ENCODE results near the gene FCGR2B. TPM values are rescaled to one million over a fixed set of nuclear protein-coding genes. Genes with fewer than 3 reads are reported as not detected.

The FCGR2B gene
- total RNA-seq, 1 donor from 2014 or later: not detected

DNA sequence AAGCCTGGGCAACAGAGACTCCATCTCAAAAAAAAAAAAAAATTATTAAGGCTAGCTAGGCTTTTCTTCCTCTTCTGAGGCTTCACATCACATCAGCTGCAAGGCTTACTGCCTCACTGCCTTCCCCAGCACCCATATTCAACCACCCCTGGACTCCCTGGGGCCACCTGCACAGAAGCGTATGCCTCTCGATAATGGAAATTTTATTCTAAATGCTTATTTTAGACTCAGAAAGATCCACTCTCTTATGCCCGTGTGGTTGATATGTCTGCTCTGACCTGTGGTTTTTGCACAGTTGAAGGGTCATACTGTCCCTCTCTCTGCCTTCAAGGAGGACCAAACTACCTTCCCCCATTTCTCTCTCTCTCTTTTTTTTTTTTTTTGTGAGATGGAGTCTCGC, 42.6 kb downstream of the FCGR2B start:
- intact Hi-C loops (cut with micrococcal nuclease): no loop called here

DNA sequence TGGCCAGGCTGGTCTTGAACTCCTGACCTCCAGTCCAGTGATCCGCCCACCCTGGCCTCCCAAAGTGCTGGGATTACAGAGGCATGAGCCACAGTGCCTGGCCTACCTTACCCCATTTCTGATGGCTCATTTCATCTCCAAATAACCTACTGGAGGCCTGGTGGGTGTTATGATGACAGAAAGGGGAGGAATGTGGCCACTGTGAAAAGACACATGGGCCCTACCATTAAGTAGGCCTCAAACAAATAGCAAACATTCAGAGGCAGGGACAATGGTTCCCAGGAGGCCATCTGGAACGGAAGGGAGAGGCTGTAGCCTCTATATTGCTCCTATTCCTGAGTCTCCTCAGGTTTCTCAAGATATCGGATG, 43.2 kb downstream of the FCGR2B start:
- intact Hi-C loops (cut with micrococcal nuclease): no loop called here

DNA sequence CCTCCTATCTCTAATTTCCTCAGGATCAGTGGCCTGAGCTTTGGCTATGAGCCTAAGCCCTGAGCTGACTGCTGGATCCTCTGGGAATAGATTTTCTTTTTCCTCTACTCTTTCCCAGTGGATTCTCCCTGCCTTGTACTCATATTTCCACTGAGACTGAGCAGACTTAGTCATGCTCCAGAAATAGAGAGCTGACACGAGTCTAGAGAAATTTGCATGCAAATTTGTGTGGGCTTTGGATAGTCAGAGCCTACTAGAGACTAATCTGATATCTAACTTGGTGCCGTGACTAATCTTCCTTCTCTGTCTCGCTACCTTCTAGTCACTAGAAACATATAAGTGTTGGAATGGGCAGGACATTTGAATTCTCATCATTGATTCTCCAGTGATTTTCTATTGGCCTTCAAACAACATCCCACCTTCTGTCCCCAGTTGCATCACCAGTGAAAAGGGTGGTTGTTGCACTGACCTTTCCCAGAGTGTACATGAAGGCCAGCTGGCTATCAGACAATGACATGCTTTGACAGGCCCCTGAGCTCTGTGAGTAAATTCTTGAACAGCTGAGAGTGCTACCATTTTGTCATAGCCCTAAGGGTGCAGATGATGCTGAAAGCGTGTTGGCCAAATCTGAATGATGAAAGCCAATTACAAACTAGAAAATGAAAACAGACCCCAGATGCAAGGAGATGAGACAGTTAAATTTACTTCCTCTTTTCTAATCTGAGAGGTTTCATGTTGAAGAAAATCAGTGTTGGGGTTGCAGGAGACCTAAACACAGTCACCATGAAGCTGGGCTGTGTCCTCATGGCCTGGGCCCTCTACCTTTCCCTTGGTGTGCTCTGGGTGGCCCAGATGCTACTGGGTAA, 43.8 kb downstream of the FCGR2B start, which contains the start of gene FCRLA:
Gene FCRLA (plus strand): TSS at position 748 of the 866 bp plus-strand sequence. CDS start 36 bp downstream, at position 784.
- intact Hi-C loops (cut with micrococcal nuclease): no loop called here

DNA sequence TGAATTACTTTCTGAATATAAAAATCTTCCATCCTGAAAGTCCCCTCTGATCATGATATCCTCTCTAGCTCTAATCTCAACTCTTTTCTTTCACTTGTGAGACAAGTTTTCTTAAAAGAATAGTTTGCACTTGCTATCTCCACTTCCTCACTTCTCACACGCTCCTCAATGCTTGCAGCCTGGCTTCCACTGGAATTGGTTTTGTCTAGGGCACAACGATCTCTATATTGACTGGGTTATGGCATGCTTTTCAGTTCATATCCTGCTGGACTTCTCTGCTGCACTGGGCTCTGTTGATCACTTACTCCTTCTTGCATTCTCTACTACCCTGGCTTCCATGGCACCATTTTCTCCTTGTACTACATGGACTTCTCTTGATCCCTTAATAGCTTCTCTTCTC, 44.6 kb downstream of the FCGR2B start:
- intact Hi-C loops (cut with micrococcal nuclease): no loop called here

DNA sequence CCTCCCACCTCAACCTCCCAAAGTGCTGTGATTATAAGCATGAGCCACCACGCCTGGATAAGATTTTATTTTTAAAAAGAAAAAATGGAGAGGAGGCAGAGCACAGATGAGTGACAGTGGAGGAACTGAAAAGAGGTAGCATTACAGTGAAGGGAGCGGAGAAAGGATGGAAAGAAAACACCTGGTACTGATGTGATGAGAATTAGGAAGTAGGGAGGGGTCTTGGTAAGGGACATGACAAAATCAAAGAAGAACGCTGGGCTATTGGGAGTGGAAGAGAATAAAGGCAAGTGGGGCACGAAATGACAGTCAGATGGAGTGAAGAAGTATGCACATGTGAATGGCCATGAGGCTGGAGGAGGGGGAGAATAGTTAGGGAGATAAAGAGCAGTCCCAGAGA, 46.4 kb downstream of the FCGR2B start:
- intact Hi-C loops (cut with micrococcal nuclease): no loop called here

DNA sequence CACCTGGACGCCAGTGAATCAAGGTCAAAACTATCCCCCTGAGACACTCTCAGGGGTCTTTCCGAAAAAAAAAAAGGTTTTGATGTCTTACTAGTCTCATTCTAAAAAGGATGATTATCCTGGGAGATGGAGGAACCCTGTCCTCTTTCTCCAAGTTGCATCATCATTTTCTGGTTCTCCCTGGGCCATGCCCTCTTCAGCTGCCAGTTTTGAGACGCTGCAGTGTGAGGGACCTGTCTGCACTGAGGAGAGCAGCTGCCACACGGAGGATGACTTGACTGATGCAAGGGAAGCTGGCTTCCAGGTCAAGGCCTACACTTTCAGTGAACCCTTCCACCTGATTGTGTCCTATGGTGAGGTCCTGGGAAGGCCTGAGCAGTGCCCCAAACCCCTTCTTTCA, 47.6 kb downstream of the FCGR2B start:
- intact Hi-C loops (cut with micrococcal nuclease): no loop called here

DNA sequence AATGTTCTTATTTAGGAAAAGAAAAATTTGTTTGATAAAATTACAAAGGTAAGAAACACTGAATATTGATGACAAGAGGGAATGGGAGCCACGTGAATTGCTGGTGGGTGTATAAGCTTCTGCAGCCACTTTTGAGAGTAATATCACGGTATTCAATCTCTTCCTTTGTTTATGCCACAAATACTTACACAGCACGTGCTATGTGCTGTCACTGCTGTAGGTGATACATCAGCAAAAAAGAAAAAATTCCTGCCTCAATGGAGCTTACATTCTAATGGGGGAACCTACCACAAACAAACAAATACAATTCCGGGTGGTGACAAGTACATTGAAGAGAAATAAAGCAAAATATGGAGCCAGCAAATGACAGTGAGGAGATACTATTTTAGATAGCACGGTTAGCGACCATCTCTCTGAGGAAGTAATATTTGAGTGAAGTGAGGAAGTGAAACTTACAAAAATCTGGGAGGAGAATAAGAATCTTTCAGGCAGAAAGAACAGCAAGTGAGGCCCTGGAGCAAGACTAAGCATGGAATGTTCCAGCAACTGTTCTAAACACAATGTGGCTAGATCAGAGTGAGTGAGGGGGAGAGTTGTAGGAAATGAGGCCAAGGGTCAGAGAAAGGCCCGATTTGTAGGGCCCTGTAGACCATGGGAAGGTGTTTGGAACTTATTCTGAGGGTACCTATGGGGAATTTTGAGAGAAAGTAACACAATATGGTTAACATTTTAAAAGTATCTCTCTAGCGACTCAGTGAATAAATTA, 55.8 kb downstream of the FCGR2B start:
- intact Hi-C loops (cut with micrococcal nuclease): no loop called here

DNA sequence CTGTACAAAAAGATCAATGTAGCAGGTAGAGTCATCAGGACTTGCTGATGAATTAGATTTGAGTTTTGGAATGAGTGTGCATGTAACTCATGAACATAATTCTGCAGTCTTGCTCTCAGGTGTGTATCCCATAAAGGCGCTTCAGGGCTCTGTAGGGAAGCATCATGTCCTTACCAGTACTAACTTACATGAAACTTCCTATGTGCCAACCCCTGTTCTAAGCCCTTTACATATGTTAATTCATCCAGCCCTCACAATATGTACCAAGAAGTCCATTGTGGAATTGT, 56.3 kb downstream of the FCGR2B start:
- intact Hi-C loops (cut with micrococcal nuclease): no loop called here

DNA sequence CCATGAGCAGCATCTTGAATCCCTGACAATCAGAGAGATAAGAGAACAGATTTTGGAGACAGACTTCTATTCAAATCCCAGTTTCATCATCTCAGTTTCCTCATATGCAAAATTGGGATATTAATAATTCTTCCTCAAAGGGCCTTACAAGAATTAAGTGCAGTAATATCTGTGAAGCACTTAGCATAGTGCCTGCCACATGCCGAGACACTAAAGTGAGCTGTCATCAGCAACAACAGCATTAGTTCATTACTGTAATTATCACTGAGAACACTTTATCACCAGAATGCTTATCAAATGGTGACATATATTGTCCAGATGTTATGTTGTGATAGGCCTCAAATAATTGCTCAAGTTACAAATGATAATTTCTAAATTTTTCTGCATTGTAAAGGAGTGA, 57.5 kb downstream of the FCGR2B start:
- intact Hi-C loops (cut with micrococcal nuclease): no loop called here

DNA sequence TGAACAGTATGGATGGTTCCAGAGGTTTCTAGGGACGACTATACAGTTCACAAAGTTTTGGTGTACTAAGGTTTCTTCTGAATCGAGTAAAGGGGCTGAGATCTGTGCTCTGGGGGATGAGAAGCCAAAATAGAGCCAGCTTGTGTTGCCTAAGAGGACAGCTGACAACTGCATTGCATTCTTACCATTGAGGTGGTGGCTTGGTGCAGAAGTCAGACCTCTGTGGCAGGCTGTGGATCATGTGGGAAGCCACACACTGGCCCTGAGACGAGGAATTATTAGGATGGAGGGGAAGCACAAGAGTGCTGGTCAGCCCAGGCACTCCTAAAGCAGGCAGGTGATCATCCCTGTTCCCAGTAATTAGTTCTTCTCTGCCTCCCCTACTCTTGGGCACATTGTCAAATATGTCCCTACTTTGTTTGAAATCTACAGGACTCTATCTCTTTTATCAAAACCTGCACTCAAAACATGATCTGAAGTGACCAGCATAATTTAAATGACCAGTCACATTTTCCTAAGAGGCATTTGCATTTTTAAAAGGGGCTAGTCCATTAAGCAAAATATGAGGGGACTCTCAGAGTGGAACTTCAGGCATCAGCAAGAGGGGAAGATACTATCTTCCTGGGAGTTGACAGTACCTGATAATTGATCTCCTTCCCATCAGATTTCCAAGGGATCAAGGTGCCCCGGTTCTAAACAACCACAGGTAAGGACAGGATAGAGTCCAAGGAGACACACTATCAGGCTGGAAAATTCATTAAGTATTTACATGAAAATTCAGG, 58.2 kb downstream of the FCGR2B start, which contains the start of gene FCRLB:
Gene FCRLB (plus strand): TSS at position 589 of the 782 bp plus-strand sequence. CDS start 1,129 bp downstream, outside the sequence.
- intact Hi-C loops (cut with micrococcal nuclease): no loop called here

DNA sequence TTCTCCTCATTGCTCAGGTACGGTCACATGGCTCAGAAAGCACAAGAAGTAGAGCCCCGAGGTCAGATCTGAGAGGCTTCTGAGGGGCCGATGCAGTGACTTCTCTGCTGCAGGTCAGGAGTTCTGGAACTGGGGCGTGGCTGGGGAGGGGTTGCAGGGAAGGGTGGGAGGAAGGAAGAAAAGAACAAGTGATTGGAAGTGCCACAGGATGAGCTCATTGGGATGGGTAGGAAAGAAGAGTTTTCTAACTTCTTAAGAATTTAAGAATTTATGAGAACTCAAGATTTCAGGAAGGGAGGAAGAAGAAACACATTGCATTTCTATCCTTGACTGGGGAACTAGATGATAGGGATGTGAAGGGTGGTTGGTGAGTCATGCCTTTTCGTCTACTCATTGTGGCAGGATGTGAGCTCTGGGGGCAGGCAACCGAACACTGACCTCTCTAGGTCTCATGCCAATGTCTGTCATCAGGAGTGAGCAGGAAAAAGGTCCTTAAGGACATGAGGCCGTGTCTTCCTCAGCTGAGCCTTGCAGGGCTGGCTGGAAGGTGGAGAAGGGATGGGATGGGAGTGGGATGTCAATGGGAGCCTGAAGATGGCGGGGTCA, 58.9 kb downstream of the FCGR2B start:
- intact Hi-C loops (cut with micrococcal nuclease): no loop called here

DNA sequence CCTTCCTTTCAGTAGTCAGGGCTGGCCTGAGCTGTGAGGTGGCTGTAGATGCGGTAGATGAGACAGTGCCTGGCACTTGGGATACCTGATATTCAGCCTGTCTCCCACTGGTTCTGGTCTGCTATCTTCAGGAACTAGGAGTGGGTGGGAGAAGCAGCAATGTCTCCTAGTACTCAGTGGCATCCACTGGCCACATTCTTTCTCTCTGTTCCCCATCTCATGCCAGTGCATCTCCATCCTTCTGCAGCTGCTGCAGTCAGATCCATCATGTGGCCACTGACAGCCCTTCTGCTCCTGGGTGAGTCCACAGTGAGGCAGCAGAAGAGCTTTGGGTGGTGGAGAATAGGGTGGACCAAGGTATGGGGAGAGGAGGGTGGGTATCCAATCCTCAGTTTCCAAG, 59.5 kb downstream of the FCGR2B start:
- intact Hi-C loops (cut with micrococcal nuclease): no loop called here

DNA sequence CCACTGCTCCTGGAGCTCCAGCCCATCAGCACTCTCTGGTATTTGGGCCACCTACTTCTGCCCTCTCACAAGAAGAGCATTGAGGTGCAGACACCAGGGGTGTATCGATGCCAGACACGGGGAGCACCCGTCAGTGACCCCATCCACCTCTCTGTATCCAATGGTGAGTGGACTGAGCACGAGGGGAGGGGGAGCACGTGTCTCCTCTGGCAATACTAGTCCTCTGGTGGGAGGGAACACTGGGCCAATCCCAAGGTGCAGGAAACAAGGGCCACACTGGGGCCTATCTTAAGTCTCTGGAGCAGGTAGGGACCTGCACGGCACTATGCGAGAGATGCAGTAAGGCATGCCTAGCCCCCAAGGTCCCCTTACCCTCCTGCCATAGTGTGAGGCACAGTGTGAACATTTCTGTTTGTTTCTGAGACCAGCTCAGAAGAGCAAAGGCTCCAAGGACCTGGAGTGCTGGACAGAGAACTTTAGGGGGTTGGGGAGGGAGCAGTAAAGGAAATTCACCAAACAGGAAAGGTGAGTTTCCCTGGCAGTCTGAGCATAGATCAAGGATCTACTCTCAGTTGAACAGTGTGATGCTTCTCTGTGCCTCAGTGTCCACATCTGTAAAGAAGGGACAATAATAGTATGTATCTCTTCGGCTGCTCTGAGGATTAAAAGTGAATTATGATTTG, 60.7 kb downstream of the FCGR2B start:
- intact Hi-C loops (cut with micrococcal nuclease): no loop called here

DNA sequence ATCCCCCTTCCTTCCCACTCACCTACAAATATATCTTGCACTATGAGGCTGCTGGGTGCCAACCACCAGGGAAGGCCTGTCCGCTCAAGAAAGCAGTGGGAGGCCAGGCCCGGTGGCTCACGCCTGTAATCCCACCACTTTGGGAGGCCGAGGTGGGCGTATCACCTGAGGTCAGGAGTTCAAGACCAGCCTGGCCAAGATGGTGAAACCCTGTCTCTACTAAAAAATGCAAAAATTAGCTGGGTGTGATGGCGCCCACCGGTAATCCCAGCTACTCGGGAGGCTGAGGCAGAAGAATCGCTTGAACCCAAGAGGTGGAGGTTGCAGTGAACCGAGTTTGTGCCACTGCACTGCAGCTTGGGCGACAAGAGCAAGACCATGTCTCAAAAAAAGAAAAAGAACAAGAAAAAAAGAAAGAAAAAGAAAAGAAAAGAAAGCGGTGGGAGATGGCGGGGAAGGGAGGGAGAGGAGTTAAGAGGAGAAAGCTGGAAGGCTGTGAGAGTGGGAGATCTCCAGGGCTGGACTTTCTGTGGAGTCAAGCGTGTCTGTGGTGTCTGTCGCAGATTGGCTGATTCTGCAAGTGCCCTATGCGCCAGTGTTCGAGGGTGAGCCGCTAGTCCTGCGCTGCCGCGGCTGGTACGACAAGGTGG, 62.4 kb downstream of the FCGR2B start:
- intact Hi-C loops (cut with micrococcal nuclease): loop anchor here (5.0 kb wide), 1 partner anchor 593 kb away; the partner anchor contains the start of gene DEDD

DNA sequence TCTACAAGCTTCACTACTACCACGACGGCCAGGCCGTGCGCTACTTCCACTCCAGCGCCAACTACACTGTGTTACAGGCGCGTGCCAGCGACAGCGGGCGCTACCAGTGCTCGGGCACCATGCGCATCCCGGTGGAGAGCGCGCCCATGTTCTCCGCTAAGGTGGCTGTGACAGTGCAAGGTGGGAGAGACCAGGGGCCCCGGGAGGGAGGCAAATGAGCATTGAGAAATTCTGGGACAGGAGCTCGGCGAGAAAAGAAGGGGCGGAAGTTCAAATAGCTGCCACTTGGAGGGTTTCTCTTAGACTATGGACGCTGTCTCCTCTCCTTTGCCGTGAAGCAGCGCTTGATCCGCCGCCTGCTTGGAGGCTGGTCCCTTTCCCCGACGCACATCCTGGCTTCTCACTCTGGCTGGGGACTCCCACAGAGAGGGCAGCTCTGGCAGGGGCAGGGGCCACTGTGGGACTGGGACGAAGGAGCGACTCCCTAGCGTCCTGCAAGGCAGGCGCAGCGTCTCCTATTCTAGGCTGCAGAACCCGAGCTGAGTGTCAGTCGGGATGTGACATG, 63.0 kb downstream of the FCGR2B start:
- intact Hi-C loops (cut with micrococcal nuclease): loop anchor here (1.0 to 5.0 kb wide), 3 partner anchors 15 to 594 kb away; partner anchors contain the start of gene DEDD

DNA sequence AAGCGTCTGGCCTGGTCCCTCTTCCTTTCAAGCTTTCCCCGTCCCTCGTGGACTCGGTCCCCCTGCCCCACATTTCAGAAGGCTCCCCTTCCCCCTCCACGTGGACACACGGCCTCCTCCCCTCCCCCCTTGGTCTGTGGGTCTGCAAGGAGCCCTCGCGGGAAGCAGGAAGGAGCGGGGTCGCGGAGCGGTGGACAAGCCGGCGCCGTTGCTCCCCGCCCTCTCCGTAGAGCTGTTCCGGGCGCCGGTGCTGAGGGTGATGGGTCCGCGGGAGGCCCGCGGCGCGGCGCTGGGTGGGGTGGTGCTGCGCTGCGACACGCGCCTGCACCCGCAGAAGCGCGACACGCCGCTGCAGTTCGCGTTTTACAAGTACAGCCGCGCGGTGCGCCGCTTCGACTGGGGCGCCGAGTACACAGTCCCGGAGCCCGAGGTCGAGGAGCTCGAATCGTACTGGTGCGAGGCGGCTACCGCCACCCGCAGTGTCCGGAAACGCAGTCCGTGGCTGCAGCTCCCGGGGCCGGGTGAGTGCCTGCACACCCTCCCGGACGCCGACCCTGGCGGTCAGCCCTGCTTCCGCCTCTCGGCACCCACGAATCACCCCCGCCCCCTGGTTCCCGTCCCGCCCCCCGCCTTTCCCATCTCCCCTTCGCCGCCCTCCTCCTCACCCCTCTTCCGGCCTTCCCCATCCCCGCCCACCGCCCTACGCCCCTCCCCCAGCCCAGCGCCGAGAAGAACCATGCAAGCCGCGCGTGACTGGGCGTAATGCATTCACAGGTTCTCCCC, 63.7 kb downstream of the FCGR2B start:
- intact Hi-C loops (cut with micrococcal nuclease): loop anchor here (1.0 to 5.0 kb wide), 6 partner anchors 12 to 594 kb away; partner anchors contain the start of genes DEDD and DUSP12

DNA sequence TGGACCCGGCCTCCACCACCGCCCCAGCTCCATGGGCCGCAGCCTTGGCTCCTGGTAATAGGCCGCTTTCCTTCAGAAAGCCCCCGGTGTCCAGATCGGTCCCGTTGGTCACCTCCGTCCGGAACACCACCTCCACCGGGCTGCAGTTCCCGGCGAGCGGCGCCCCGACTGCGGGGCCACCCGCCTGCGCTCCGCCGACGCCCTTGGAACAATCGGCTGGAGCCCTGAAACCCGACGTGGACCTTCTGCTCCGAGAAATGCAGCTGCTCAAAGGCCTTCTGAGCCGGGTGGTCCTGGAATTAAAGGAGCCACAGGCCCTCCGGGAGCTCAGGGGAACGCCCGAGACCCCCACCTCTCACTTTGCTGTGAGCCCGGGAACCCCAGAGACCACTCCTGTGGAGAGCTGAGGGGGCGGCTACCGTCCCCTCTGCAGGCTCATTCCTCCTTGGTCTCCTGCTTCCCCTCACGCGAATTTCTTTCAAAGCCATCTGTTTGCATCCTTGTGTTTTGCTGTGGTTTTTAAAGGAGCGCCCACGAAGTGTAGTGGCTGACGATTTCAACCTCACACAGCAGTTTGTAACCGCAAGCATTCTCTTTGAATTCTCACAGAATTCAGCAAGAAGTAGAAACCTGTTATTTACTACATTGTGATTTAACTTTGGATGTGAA, 64.4 kb downstream of the FCGR2B start:
- intact Hi-C loops (cut with micrococcal nuclease): loop anchor here (1.0 to 5.0 kb wide), 5 partner anchors 11 to 595 kb away; partner anchors contain the start of genes DEDD and DUSP12
